GM06990 (cell line): Measurements from ENCODE around the gene DISC1.

Experiments
- DNase-seq: peaks from one replicate; pipeline ENCODE4 v3.0.0-alpha.2; 2011; ENCODE audit not compliant: insufficient read length; ENCODE audit errors: extremely low read depth
- H3K27me3 ChIP-seq: replicated peaks from 2 replicates; pipeline ENCODE4 v1.6.0; 2011; ENCODE audit warnings: low read length; ENCODE audit not compliant: control insufficient read depth, insufficient read depth
- H3K36me3 ChIP-seq: 2 replicates; pipeline ENCODE4 v1.5.1; 2011; ENCODE audit warnings: low read length; ENCODE audit not compliant: control insufficient read depth, insufficient read depth
- H3K4me3 ChIP-seq: replicated peaks from 2 replicates; pipeline ENCODE4 v1.5.1; 2011; ENCODE audit warnings: low read depth, mild to moderate bottlenecking, control low read depth, low read length
- CTCF ChIP-seq: IDR thresholded peaks from 2 replicates; pipeline ENCODE4 v1.5.1; 2011; ENCODE audit warnings: low read length, control low read depth, mild to moderate bottlenecking, inconsistent platforms; ENCODE audit not compliant: insufficient read depth, poor library complexity, severe bottlenecking

The DISC1 gene

DNA sequence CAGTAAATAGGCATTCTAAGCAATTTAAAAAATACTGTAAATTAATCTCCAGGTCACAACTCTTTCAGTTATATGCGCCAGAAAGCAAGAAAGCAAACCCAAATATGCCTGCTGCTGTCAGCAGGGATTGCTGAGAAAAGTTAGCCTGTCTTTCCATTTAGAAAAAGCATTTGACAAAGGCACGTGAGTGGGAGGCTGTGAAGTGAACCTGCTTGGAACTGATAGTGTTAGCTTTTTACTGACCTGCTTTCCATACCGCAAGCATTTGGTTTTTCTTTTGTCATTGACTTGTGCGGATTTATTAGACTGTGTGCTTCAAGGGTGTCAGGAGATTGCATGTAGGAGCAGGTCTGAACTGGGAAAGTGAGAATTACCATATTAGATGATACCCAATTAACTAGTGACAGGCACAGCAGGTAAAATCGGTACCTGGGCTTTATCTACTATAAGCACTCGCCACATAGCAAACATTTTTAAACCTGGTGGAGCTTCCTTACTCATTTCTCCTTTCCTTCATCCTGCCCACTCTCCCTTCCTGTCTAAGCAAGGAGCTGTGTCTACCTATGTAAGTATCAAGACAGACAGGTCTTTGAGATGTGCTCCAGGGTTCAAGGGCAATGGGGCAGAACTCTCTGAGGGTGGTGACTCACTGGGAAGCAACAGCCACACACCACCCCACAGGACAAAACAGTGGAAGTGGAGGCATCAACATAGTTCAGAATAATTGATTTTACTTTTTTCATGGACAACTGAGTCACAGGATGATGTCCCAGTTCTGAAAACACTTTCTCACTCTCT lies 323.9 kb downstream of the DISC1 start:
- no peak for TF ChIP-seq CTCF
- no peaks in the 10 kb centered on the region for H3K36me3 ChIP-seq
- no peaks in the 10 kb centered on the region for H3K27me3 ChIP-seq
- no peak overlapping the region for H3K4me3 ChIP-seq
- DNase-seq, result no peak

DNA sequence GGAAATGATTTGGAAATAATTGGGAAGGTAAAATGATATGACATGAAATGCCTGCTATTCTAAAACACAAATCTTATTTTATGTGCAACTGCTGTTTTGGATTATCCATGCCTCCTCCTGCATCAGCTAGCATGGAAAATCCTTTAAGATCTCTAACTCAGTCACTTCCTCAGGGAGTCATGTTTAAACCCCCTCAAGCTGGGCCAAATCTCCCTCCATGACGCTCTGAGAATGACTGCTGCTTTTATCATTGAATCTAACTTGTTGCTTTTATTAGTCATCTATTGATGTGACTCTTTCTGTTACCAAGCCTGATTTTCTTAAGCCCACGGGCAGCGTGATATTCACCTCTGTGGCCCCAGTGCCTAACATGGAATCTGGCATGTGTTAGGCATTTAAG lies 324.8 kb downstream of the DISC1 start:
- H3K4me3 ChIP-seq, result no peak overlapping the region
- TF ChIP-seq CTCF, result no peak
- no peaks in the 10 kb centered on the region for H3K36me3 ChIP-seq
- no peak for DNase-seq
- H3K27me3 ChIP-seq, result no peaks in the 10 kb centered on the region

DNA sequence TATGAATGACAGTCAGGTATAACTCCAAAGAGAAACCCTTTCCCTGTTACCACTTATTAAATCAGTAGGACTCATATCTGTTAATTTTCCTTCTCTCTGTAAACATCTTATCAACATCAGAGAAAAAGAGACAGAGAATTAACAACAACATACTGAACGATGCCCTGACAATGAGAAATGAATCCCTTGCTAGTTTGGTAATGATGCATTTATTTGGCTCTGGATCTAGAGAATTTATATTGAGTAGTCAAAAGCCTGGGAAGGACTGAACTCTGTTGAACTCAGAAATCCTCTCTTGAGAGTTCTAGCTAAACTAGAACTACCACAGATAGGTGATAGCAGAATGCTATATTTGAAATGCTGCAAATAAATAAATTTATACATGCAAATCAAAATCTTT lies 325.6 kb downstream of the DISC1 start:
- TF ChIP-seq CTCF, result no peak
- DNase-seq, result no peak
- Histone ChIP-seq H3K27me3 (no peaks in the 10 kb centered on the region), H3K4me3 (no peak overlapping the region), H3K36me3 (no peaks in the 10 kb centered on the region)

DNA sequence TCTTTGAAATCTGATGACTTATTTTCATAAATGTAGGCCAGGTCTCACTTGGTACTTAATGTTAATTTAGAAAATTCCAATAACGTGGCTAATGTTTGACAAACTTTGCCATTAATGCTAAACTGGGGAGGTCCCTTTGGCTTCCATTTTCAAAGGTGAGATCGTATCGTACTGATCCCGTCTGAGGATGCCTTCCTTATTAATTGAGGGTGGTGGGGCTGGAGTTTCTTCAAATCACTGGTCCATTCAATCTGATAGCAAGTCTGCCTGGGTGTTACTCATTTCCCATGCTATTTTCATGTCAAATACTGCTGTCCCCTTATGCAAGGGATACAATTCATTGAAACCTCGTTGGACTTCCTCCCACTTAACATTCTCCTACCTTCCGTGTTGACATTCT lies 327.1 kb downstream of the DISC1 start:
- DNase-seq, result no peak
- TF ChIP-seq CTCF, result no peak
- Histone ChIP-seq H3K36me3 (no peaks in the 10 kb centered on the region), H3K4me3 (no peak overlapping the region), H3K27me3 (no peaks in the 10 kb centered on the region)

- Histone ChIP-seq H3K27me3 (no peaks in the 10 kb centered on the region), H3K4me3 (no peak overlapping the region), H3K36me3 (no peaks in the 10 kb centered on the region)
- DNase-seq, result no peak
- no peak for TF ChIP-seq CTCF
Measured at GRCh38 chr1:231954751-231955150, 328.2 kb downstream of the DISC1 start.

DNA sequence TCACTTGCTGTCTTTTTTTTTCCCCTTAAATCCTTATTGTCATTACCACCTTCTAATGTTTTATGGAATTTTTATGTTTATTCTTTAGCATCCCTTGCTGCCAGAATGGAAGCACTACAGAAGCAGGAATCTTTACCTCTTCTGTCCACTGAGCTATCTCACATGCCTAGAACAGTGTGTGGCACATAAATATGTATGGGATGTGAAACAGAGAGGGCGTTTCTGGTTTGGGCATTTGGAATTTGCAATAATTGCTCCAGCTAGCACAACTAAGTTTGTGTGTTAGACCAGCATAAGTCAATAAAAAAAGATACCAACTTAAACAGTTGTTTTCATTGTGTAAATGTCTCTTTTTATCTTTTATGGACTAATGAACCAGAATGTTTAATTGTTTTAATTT lies 330.8 kb downstream of the DISC1 start:
- no peak for DNase-seq
- no peak for TF ChIP-seq CTCF
- Histone ChIP-seq H3K27me3 (no peaks in the 10 kb centered on the region), H3K4me3 (no peak overlapping the region), H3K36me3 (no peaks in the 10 kb centered on the region)
